Measurements from ENCODE around the gene P4HA2. TPM values are rescaled to one million over a fixed set of nuclear protein-coding genes. Genes with fewer than 3 reads are reported as not detected.

The P4HA2 gene
- total RNA-seq, 1 experiment from 2014 or later = 15.1 TPM

- TF ChIP-seq E2F4 (CRISPR knock-in tag; IDR thresholded peaks at IDR 0.05; ENCODE audit: borderline replicate concordance, low read depth) (no peak), ATF1 (CRISPR knock-in tag; IDR thresholded peaks at IDR 0.05) (0 out of 2 replicates have a peak, but pooled peaks have one; percentile 50), PRRX2 (CRISPR knock-in tag; IDR thresholded peaks at IDR 0.05) (no peak), ZNF512 (CRISPR knock-in tag; IDR thresholded peaks at IDR 0.05; ENCODE audit: borderline replicate concordance) (no peak), ZNF232 (CRISPR knock-in tag; IDR thresholded peaks at IDR 0.05) (peak; percentile 74; the same call in 1 of the 2 replicates), ZBTB43 (CRISPR knock-in tag; IDR thresholded peaks at IDR 0.05) (no peak), USF1 (CRISPR knock-in tag; IDR thresholded peaks at IDR 0.05) (no peak), ZNF138 (CRISPR knock-in tag; conservative IDR thresholded peaks at IDR 0.05) (0 out of 2 replicates have a peak, but pooled peaks have one; percentile 80), ELF4 (CRISPR knock-in tag; IDR thresholded peaks at IDR 0.05; ENCODE audit: low read depth) (peak; percentile 79; the same call in 1 of the 2 replicates), KAT7 (CRISPR knock-in tag; IDR thresholded peaks at IDR 0.05; ENCODE audit: borderline replicate concordance) (0 out of 2 replicates have a peak, but pooled peaks have one; percentile 32), OVOL2 (CRISPR knock-in tag; IDR thresholded peaks at IDR 0.05; ENCODE audit: borderline replicate concordance) (no peak), TEAD1 (CRISPR knock-in tag; IDR thresholded peaks at IDR 0.05) (0 out of 2 replicates have a peak, but pooled peaks have one; percentile 14), PRDM15 (CRISPR knock-in tag; IDR thresholded peaks at IDR 0.05) (0 out of 2 replicates have a peak, but pooled peaks have one; percentile 31), SP1 (CRISPR knock-in tag; conservative IDR thresholded peaks at IDR 0.05) (peak; percentile 70)
Observed at GRCh38 chr5:132227485-132228240, at the start of gene P4HA2 (continued).

GRCh38 chr5:132277256-132277655 is 49.6 kb upstream of the P4HA2 start:
- Mint-ChIP-seq H3K27me3 (ENCODE audit: low read depth) (peaks cover 13% of the 10 kb centered on the region), H3K9me3 (no peaks in the 10 kb centered on the region), H3K4me1 (peaks cover 23% of the 10 kb centered on the region), H3K27ac (no peak overlapping the region), H3K36me3 (no peaks in the 10 kb centered on the region), H3K4me3 (no peak overlapping the region)
- DNase-seq (ENCODE audit: low spot score) = no peak
- POLR2A ChIA-PET = no interaction called here
- CTCF ChIA-PET = interaction anchor here (1.5 to 2.8 kb wide), 3 partner anchors 16 to 129 kb away, joined by 3 to 22 read pairs (median 16); partner anchors contain the start of gene SLC22A4
- ATAC-seq = no peak
- TF ChIP-seq ZMAT4 (CRISPR knock-in tag; IDR thresholded peaks at IDR 0.05) (no peak), FOXJ3 (CRISPR knock-in tag; IDR thresholded peaks at IDR 0.05; ENCODE audit: borderline replicate concordance) (no peak), SMAD3 (CRISPR knock-in tag; IDR thresholded peaks at IDR 0.05; ENCODE audit: borderline replicate concordance) (no peak)

All from WTC11 (cell line).